Measurements from ENCODE around the gene PAXIP1.
A peak's percentile ranks its signal among the peaks of the same experiment; 100 is the strongest.

PAXIP1 gene

DNA sequence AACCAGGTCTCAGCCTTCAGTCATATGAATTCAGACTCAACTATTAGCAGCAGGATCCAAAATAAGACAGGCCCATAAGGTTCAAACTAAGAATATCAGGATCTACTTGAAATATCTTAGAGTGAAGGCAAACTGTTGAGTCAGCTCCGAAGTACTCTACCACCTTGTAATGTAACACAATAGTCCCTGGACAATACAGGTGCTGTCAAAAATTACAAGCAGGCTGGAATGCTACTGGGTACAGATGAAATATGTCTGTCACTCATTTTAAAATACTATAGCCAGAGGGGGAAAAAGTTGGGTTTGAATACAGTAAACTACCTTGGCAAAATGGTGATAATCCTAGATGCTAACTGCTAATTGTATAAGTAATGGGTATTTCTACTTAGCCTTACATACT, 6.8 kb downstream of the PAXIP1 start:
- DNase-seq = no peak

GRCh38 chr7:154994996-154995395, 7.9 kb downstream of the PAXIP1 start:
- no peak for DNase-seq

DNA sequence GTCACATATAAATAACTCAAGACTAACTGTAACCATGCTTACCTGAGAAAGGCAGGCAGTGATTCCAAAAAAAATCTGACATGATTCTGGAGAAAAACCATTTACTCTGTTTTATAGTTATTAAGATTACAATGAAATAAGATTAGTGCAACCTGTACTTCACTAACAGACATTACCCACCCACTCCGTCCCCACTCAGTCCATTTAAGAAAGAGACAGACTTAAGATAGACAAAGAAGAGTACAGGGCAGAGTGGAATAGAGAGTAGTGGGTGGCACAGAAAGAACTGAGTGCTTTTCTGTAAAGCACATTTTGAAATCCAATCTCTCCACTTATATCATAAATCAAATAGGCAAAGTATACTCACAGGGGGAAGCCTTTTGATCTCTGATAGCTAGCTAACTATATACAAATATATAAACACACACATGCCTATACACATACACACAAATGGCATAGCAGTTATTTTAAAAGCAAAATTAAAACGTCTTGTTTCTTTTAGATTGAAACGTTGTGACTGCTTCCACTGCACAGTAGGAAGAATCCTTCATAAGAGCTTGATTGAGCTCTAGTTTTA, 11.9 kb downstream of the PAXIP1 start:
- DNase-seq = no peak

GRCh38 chr7:154987571-154987970, 15.4 kb downstream of the PAXIP1 start:
- DNase-seq = no peak

DNA sequence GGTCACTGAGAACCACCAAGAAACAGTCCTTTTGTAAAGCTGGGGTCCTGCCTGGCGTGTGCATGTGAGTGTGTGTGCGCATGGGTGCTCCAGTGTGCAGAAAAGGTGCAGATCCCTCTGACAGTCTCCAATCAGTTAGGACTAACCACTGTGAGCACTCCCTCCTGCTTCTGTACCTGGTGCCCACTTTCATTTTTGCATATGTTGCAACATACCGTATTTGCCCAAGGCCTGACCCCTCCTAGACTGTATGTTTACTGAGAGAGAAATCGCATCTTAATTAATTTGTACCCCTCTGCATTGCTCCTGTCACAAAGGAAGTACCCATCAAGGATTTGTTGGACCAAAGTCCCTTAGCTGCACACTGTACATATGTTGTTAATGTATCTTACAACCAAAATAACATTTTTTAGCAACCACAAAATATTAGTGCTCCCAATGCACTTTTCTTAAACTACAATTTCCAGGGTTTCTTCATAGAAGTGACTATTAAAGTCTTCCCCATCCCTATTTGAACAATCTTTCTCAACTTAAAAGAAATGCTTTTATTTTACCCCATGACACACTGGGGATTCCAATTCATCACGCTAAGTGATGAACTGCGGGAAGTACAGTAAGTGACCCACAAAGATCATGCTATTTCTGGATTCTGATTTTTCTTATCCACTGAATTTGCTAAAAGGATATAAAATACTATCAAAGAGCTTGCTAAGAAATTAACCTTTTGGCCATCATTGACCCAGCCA, 16.6 kb downstream of the PAXIP1 start:
- no peak for DNase-seq

DNA sequence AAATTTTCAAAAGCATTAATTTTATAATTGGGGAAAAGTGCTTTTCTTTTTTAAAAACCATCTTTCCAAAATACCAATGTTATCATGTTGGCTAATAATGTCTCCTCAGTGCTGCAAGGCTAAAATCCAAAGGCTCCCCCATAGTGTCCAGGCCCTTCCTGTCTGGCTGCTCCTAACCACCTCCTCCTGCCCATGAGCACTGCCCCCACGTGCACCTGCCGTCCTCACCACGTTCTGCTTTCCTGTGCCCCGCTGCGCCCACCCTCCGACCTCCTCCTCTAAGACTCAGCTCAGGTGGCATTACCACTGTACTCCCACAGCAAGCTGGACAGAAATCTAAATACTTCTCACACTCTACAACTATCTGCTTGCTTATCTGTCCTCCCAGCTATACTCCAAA, 17.7 kb downstream of the PAXIP1 start:
- DNase-seq = no peak

GRCh38 chr7:154984601-154985188, 18.2 kb downstream of the PAXIP1 start:
- DNase-seq = no peak

GRCh38 chr7:154978017-154978416, 24.9 kb downstream of the PAXIP1 start:
- no peak for DNase-seq

DNA sequence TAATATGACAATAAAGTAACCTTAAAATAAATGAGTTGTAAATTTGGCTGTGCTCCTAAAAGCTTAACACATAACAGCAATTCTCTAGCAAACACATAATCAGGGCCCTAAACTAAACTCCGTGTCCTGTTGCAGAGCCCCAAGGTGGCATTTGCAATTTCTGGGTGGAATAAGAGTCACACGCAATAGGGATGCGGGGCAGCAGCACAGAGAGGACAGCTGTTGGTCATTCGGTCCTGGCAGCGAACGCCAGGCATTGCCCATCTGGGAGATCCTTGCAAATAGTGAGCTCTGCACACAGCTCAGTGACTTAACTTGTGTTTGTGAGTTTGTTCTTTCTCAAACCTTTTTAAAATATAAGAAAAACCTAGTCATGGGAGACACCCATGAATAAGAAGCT, 25.7 kb downstream of the PAXIP1 start:
- DNase-seq = no peak

GRCh38 chr7:154976844-154977243, 26.1 kb downstream of the PAXIP1 start:
- DNase-seq = no peak

DNA sequence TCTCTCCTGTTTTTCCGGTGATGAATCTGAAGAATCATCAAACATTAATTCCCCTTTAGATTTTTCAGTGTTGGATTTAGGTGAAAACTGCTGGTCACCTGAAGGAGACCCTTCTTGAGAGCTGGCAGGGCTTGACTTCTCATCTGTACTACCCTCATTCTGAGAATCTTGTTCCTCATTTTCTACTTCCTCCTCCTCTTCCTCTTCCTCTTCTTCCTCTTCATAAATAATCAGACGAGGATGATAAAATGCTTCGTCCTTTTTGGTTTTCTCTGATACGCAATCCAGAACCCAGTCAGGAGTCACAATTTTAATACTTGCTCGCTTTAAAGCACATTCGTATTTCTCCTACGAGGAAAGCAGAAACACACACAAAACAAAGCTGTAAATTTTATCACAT, 26.9 kb downstream of the PAXIP1 start:
- no peak for DNase-seq

DNA sequence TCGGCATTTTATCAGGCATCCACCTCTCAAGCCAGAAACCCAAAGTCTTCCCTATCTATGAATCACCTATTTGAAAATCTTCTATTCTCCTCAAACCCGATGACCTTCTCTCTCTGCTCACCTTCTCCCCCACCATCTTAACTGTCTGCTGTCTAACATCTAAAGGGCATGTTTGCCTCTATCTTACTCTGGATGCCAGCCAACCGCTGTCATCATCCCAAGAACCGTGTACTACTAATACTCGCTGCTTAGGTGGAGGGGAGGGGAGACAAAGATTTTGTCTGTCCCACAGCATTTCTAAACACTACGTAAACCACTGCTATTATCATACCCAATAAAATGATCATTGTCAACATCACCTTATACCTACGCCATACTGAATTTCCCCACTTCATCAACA, 29.5 kb downstream of the PAXIP1 start:
- DNase-seq = no peak

DNA sequence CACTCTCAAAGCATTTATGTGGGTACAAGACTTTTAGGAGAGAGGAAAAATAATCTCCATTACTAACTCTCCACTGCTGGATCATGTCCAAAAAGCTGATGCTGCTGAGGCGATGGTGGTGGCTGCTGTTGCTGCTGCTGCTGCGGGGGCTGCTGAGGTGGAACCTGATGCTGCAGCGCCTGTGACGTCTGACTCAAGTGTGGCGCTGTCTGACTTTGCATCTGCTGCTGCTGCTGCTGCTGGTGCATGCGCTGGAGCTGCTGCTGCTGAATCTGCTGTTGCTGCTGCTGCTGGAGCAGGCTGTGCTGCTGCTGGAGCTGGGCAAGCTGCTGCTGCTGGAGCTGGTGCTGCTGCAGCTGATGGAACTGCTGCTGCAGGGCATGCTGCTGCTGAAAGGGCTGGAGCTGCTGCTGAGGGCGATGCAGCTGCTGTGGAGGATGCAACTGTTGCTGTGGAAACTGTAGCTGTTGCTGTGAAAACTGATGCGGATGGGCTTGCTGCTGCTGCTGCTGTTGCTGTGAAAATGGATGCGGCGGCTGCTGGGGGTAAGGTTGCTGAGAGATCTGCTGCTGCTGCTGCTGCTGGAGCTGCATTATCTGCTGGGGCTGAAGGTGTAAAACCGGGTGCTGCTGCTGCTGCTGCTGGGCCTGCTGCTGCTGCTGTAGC, 34.5 kb downstream of the PAXIP1 start:
- DNase-seq = no peak

GRCh38 chr7:154967401-154967955, 35.4 kb downstream of the PAXIP1 start:
- DNase-seq = no peak

GRCh38 chr7:154965014-154965413, 37.9 kb downstream of the PAXIP1 start:
- no peak for DNase-seq

- no peak for DNase-seq
Measured at GRCh38 chr7:154960063-154960790, 42.7 kb downstream of the PAXIP1 start.

GRCh38 chr7:154956427-154956826, 46.5 kb downstream of the PAXIP1 start:
- no peak for DNase-seq

DNA sequence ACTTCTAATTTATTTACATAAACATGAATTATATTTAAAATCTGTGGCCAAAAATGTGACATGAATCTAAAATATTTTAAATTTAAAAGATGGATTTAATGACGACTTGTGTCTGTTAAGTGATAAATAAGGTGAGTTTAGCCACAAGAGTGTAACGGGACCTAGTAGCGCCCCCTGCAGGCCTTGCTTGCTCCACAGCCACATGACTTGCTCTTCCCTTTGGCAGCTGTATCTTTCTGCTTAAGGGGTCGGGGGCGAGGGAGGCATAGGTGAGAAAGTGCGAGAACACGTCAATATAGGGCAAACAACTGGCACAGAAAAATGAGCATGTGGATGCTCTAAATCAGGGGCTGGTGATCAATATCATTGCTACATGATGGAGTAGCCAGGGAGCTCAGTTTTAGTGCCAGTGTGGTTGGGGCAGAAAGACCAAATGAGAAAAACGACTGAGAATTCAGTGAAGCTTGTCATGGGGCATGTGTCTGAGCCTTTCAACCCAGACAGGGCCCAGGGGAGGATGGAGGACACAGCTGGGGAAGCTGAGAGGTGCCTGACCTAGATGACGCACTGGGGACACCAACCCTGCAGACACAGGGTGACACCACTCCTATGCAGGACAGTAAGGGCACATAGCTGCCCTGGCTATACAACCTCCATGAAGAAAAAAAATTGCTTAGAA, 49.8 kb downstream of the PAXIP1 start:
- peak; percentile 68 to 72 for DNase-seq

DNA sequence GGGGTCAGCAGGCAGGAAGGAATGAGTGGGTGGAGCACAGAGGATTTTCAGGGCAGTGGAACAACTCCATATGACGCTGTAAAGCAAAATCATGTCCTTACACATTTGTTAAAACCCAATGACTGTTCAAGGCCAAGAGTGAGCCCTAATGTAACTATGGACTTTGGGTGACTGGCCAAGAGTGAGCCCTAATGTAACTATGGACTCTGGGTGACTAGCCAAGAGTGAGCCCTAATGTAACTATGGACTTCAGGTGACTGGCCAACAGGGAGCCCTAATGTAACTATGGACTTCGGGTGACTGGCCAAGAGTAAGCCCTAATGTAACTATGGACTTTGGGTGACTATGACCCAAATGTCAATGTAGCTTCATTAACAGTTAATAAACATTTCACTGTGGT, 52.0 kb downstream of the PAXIP1 start:
- DNase-seq = no peak

- DNase-seq = no peak
Measured at GRCh38 chr7:154947604-154948003, 55.3 kb downstream of the PAXIP1 start.

DNA sequence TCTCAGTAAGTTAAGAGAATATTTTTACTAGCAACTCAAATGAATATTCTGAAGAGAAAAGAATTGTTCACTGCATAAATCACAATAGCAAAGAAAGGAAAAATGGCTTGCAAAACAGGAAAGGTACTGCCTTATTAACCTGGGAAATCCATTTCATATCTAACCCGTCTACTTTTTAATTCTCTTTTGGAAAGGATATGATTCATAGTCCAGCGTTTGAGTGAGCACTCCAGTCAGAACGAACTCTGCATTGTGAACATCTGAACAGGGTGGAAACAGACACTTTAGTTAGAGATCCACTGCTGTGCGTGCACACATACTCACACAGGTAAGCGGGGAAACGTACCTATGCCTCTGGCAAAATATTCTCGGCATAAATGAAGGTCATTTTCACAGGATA, 56.8 kb downstream of the PAXIP1 start:
- DNase-seq = no peak

GRCh38 chr7:154943906-154944305, 59.0 kb downstream of the PAXIP1 start:
- DNase-seq = no peak

Measured in activated CD4-positive, alpha-beta T cell treated with anti-CD3 and anti-CD28 coated beads for 4 hours (primary cell).